Measurements from ENCODE around the gene FANCL. TPM values are rescaled to one million over a fixed set of nuclear protein-coding genes. Genes with fewer than 3 reads are reported as not detected.
"Not testable (repeated sequence)": the region's sequence is repeated elsewhere in the genome, so short reads cannot be mapped to it uniquely, and the experiment has no call there.

FANCL gene
- total RNA-seq, 1 experiment from 2014 or later = 95.8 TPM

DNA sequence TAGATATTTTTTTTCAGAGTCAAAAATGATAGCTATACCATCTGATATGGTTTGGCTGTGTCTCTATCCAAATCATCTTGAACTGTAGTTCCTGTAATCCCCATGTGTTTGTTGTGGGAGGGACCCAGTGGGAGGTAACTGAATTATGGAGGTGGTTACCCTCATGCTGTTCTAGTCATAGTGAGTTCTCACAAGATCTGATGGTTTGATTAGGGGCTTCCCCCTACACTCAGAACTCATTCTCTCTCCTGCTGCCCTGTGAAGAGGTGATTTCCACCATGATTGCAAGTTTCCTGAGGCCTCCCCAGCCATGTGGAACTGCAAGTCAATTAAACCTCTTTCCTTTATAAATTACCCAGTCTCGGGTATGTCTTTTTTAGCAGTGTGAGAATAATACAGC lies 17.3 kb upstream of the FANCL start:
- H2AFZ ChIP-seq (ENCODE audit: low read length); H3K9me3 ChIP-seq (ENCODE audit: low read length); H3K79me2 ChIP-seq (ENCODE audit: low read length); H3K36me3 ChIP-seq (ENCODE audit: insufficient read depth, low read length); H3K9ac ChIP-seq (ENCODE audit: low read length); H3K9me2 ChIP-seq (replicated peaks; ENCODE audit: insufficient read depth, low read length); H3K27me3 ChIP-seq (ENCODE audit: low read length); H3K4me3 ChIP-seq (ENCODE audit: low read length); H4K20me1 ChIP-seq (ENCODE audit: insufficient read depth, low read depth, low read length); H3K4me1 ChIP-seq (ENCODE audit: low read length); H3K4me2 ChIP-seq (ENCODE audit: low read depth, low read length, poor library complexity, severe bottlenecking); H3K27ac ChIP-seq (ENCODE audit: low read length); DNase-seq: not testable (repeated sequence)

DNA sequence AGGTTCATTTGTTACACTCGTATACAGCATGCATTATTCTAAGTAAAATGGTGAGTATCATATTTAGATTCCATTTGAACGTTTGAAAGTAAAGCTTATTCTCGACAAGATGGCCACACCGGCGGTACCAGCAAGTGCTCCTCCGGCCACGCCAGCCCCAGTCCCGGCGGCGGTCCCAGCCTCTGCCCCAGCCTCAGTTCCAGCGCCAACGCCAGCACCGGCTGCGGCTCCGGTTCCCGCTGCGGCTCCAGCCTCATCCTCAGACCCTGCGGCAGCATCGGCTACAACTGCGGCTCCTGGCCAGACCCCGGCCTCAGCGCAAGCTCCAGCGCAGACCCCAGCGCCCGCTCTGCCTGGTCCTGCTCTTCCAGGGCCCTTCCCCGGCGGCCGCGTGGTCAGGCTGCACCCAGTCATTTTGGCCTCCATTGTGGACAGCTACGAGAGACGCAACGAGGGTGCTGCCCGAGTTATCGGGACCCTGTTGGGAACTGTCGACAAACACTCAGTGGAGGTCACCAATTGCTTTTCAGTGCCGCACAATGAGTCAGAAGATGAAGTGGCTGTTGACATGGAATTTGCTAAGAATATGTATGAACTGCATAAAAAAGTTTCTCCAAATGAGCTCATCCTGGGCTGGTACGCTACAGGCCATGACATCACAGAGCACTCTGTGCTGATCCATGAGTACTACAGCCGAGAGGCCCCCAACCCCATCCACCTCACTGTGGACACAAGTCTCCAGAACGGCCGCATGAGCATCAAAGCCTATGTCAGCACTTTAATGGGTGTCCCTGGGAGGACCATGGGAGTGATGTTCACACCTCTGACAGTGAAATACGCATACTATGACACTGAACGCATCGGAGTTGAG lies 10.4 kb upstream of the FANCL start:
- not testable (repeated sequence) for H3K36me3 ChIP-seq (ENCODE audit: insufficient read depth, low read length); H3K79me2 ChIP-seq (ENCODE audit: low read length); H3K4me3 ChIP-seq (ENCODE audit: low read length); H2AFZ ChIP-seq (ENCODE audit: low read length); H3K9ac ChIP-seq (ENCODE audit: low read length); H3K27ac ChIP-seq (ENCODE audit: low read length); H3K4me1 ChIP-seq (ENCODE audit: low read length); H4K20me1 ChIP-seq (ENCODE audit: insufficient read depth, low read depth, low read length); H3K9me3 ChIP-seq (ENCODE audit: low read length); DNase-seq; H3K9me2 ChIP-seq (replicated peaks; ENCODE audit: insufficient read depth, low read length); H3K27me3 ChIP-seq (ENCODE audit: low read length); H3K4me2 ChIP-seq (ENCODE audit: low read depth, low read length, poor library complexity, severe bottlenecking)

DNA sequence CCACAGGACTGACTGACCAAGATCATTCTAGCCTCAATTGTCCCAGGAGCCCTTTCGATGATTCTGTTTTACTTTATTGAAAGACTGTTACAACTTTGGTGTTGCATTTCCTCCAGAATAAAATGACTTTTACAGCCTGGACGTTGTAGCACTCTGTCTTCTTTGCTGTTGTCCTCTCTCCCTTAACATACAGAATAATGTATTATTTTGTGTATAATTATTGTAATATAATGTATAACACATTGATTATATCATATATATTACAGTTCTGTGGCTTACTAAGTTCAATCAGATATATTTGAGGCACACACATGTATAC lies 380 bp upstream of the FANCL start:
- peaks cover 50% of the 10 kb centered on the region for H3K79me2 ChIP-seq (ENCODE audit: low read length)
- H3K4me2 ChIP-seq (ENCODE audit: low read depth, low read length, poor library complexity, severe bottlenecking) = peak overlapping the region; percentile 95
- H2AFZ ChIP-seq (ENCODE audit: low read length) = peak overlapping the region; percentile 96
- no peak for DNase-seq
- peaks cover 47% of the 10 kb centered on the region for H3K4me1 ChIP-seq (ENCODE audit: low read length)
- no peaks in the 10 kb centered on the region for H3K9me3 ChIP-seq (ENCODE audit: low read length)
- H3K9me2 ChIP-seq (replicated peaks; ENCODE audit: insufficient read depth, low read length) = no peaks in the 10 kb centered on the region
- H3K4me3 ChIP-seq (ENCODE audit: low read length) = peak overlapping the region; percentile 89
- no peaks in the 10 kb centered on the region for H3K27me3 ChIP-seq (ENCODE audit: low read length)
- peak overlapping the region; percentile 85 for H3K27ac ChIP-seq (ENCODE audit: low read length)
- no peaks in the 10 kb centered on the region for H3K36me3 ChIP-seq (ENCODE audit: insufficient read depth, low read length)
- H3K9ac ChIP-seq (ENCODE audit: low read length) = peak overlapping the region; percentile 94
- no peaks in the 10 kb centered on the region for H4K20me1 ChIP-seq (ENCODE audit: insufficient read depth, low read depth, low read length)

DNA sequence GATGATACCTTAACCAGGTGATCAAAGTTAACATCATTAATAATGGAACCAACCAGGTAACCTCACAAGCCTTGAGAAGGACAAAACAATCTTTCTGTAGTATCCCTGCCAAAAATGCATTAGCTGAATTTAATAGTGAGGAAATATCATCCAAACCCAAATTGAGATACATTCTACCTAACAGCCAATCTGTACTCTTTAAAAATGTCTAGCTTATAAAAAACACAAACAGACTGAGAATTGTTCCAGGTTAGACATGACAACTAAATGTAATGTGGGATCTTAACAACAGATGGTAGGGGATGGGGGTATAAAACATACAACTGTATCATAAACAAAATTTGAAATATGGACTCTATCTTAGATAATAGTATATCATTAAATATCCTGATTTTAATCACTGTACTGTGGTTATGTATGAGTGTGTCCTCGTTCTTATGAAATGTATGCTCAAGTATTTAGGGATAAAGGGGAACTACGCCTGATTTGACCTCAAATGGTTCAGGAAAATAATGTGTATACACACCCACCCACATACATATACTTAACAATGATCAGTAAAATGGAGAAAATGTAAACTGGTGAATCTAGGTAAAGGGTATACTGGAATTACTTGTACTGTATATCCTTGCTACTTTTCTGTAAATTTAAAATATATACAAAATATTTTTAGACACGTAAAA lies 1.7 kb downstream of the FANCL start:
- Histone ChIP-seq H3K9ac (ENCODE audit: low read length) (peak overlapping the region; percentile 94), H3K9me3 (ENCODE audit: low read length) (no peaks in the 10 kb centered on the region), H3K4me3 (ENCODE audit: low read length) (peak overlapping the region; percentile 89), H3K27me3 (ENCODE audit: low read length) (no peaks in the 10 kb centered on the region), H4K20me1 (ENCODE audit: insufficient read depth, low read depth, low read length) (no peaks in the 10 kb centered on the region), H3K9me2 (replicated peaks; ENCODE audit: insufficient read depth, low read length) (no peaks in the 10 kb centered on the region), H3K36me3 (ENCODE audit: insufficient read depth, low read length) (no peaks in the 10 kb centered on the region), H3K79me2 (ENCODE audit: low read length) (peaks cover 71% of the 10 kb centered on the region), H2AFZ (ENCODE audit: low read length) (no peak overlapping the region), H3K27ac (ENCODE audit: low read length) (peak overlapping the region; percentile 85), H3K4me2 (ENCODE audit: low read depth, low read length, poor library complexity, severe bottlenecking) (peak overlapping the region; percentile 95), H3K4me1 (ENCODE audit: low read length) (peaks cover 63% of the 10 kb centered on the region)
- DNase-seq = no peak

DNA sequence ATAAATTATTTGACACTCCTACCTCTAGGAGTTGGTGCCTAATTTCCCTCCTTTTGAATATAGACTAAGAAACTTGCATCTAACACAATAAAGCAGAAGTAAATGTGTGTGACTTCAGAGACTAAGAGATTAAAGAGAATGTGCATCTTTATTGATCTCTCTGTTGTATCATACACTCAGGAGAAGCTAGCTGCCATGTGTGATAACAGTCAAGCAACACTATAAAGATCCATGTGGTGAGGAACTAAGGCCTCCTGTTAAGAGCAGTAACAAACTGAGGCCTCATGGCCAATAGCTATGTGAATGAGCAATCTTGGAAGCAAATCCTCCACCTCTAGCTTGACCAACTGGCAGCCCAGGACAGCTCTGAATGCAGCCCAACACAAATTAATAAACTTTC lies 3.4 kb downstream of the FANCL start:
- H3K9me2 ChIP-seq (replicated peaks; ENCODE audit: insufficient read depth, low read length) = no peaks in the 10 kb centered on the region
- no peaks in the 10 kb centered on the region for H3K9me3 ChIP-seq (ENCODE audit: low read length)
- peak overlapping the region; percentile 29 for H3K27ac ChIP-seq (ENCODE audit: low read length)
- peak overlapping the region; percentile 25 for H3K9ac ChIP-seq (ENCODE audit: low read length)
- H3K4me3 ChIP-seq (ENCODE audit: low read length) = peak overlapping the region; percentile 89
- DNase-seq = peak; percentile 67
- H3K79me2 ChIP-seq (ENCODE audit: low read length) = peaks cover 88% of the 10 kb centered on the region
- H3K36me3 ChIP-seq (ENCODE audit: insufficient read depth, low read length) = no peaks in the 10 kb centered on the region
- H3K4me1 ChIP-seq (ENCODE audit: low read length) = peaks cover 79% of the 10 kb centered on the region
- H3K27me3 ChIP-seq (ENCODE audit: low read length) = no peaks in the 10 kb centered on the region
- no peak overlapping the region for H2AFZ ChIP-seq (ENCODE audit: low read length)
- no peaks in the 10 kb centered on the region for H4K20me1 ChIP-seq (ENCODE audit: insufficient read depth, low read depth, low read length)
- H3K4me2 ChIP-seq (ENCODE audit: low read depth, low read length, poor library complexity, severe bottlenecking) = peak overlapping the region; percentile 95

DNA sequence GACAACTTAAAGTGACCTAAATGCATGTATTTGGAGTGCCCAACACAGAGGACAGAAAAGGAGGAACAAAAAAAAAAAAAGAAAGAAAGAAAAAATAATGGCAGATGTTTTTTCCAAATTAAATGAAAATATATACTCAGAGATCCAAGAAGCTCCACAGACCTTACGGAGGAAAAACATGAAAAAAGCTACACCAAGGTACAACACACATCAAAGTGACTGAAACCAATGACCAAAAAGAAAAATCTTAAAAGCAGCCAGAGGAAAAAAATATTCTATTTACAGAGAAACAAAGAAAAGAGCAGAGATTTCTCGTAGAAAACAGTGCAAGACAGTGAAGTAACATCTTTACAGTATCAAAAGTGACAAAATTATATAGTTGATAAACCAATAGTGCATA lies 5.1 kb downstream of the FANCL start:
- Histone ChIP-seq H3K36me3 (ENCODE audit: insufficient read depth, low read length) (no peaks in the 10 kb centered on the region), H3K4me2 (ENCODE audit: low read depth, low read length, poor library complexity, severe bottlenecking) (peak overlapping the region; percentile 95), H3K79me2 (ENCODE audit: low read length) (peaks cover 100% of the 10 kb centered on the region), H3K27ac (ENCODE audit: low read length) (no peak overlapping the region), H3K9me3 (ENCODE audit: low read length) (no peaks in the 10 kb centered on the region), H2AFZ (ENCODE audit: low read length) (no peak overlapping the region), H3K27me3 (ENCODE audit: low read length) (no peaks in the 10 kb centered on the region), H3K9me2 (replicated peaks; ENCODE audit: insufficient read depth, low read length) (no peaks in the 10 kb centered on the region), H3K4me1 (ENCODE audit: low read length) (peaks cover 79% of the 10 kb centered on the region), H3K4me3 (ENCODE audit: low read length) (no peak overlapping the region), H4K20me1 (ENCODE audit: insufficient read depth, low read depth, low read length) (no peaks in the 10 kb centered on the region), H3K9ac (ENCODE audit: low read length) (no peak overlapping the region)
- no peak for DNase-seq

DNA sequence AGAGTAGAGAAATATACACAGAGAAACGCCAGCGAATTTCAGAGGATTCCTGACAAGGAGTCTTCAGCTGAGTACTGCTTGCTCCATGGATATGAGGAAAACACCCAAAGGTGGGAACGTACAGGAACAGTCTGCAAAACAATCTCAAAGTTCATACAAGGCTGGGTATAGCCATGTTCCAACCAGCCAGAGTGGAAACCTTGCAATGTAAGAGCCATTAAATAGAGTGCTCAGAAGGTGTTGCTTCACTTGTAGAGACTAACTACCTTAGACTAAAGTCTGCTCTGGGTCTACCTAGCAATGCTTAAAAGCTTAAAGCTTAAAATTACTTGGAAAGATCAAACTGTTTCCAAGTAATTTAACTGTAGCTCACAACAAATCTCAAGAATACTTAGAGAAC lies 6.0 kb downstream of the FANCL start:
- H3K27me3 ChIP-seq (ENCODE audit: low read length) = no peaks in the 10 kb centered on the region
- H3K4me2 ChIP-seq (ENCODE audit: low read depth, low read length, poor library complexity, severe bottlenecking) = no peak overlapping the region
- no peak overlapping the region for H3K27ac ChIP-seq (ENCODE audit: low read length)
- H2AFZ ChIP-seq (ENCODE audit: low read length) = no peak overlapping the region
- peaks cover 77% of the 10 kb centered on the region for H3K4me1 ChIP-seq (ENCODE audit: low read length)
- H3K79me2 ChIP-seq (ENCODE audit: low read length) = peaks cover 100% of the 10 kb centered on the region
- H3K4me3 ChIP-seq (ENCODE audit: low read length) = no peak overlapping the region
- no peak for DNase-seq
- no peaks in the 10 kb centered on the region for H3K9me2 ChIP-seq (replicated peaks; ENCODE audit: insufficient read depth, low read length)
- H3K36me3 ChIP-seq (ENCODE audit: insufficient read depth, low read length) = no peaks in the 10 kb centered on the region
- no peaks in the 10 kb centered on the region for H4K20me1 ChIP-seq (ENCODE audit: insufficient read depth, low read depth, low read length)
- no peaks in the 10 kb centered on the region for H3K9me3 ChIP-seq (ENCODE audit: low read length)
- H3K9ac ChIP-seq (ENCODE audit: low read length) = no peak overlapping the region

DNA sequence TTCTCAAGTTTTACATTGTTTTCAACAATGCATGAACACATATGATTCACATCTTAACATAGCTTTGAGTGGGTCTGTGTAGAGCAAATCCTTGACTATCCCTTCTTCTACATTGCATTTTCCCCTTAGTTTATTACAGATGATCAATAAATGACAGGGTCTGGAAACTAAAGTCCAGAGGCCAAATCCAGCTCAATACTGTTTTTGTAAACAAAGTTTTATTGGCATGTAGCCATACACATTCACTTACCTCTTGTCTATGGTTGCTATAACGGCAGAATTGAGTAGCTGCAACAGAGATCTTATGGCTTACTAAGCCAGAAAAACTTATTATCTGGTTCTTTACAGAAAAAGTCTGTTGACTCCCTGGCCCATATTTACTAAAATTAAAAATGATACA lies 12.8 kb downstream of the FANCL start:
- Histone ChIP-seq H3K9me2 (replicated peaks; ENCODE audit: insufficient read depth, low read length) (no peaks in the 10 kb centered on the region), H3K4me2 (ENCODE audit: low read depth, low read length, poor library complexity, severe bottlenecking) (no peak overlapping the region), H2AFZ (ENCODE audit: low read length) (no peak overlapping the region), H3K36me3 (ENCODE audit: insufficient read depth, low read length) (peaks cover 22% of the 10 kb centered on the region; the same call in 1 of the 2 replicates), H3K4me1 (ENCODE audit: low read length) (peaks cover 14% of the 10 kb centered on the region), H3K79me2 (ENCODE audit: low read length) (peaks cover 96% of the 10 kb centered on the region), H3K9ac (ENCODE audit: low read length) (no peak overlapping the region), H3K4me3 (ENCODE audit: low read length) (no peak overlapping the region), H3K27ac (ENCODE audit: low read length) (no peak overlapping the region), H4K20me1 (ENCODE audit: insufficient read depth, low read depth, low read length) (no peaks in the 10 kb centered on the region), H3K9me3 (ENCODE audit: low read length) (no peaks in the 10 kb centered on the region), H3K27me3 (ENCODE audit: low read length) (no peaks in the 10 kb centered on the region)
- DNase-seq = no peak
